Neural crest cell (in vitro differentiated cells): ENCODE measurements around the gene CELA2A. TPM values are rescaled to one million over a fixed set of nuclear protein-coding genes. Genes with fewer than 3 reads are reported as not detected.

Experiments used
- DNase-seq: peaks from one replicate; pipeline ENCODE4 v3.0.0; 2021; ENCODE audit warnings: low read depth, mixed read lengths, low spot score
- H3K27ac Mint-ChIP-seq: one replicate; pipeline ENCODE4 v1.8.0; 2021; ENCODE audit warnings: mild to moderate bottlenecking, mixed read lengths; ENCODE audit not compliant: unreplicated experiment
- H3K27me3 Mint-ChIP-seq: 2 replicates; pipeline ENCODE4 v1.8.0; 2021; ENCODE audit warnings: low read depth, mild to moderate bottlenecking, mixed read lengths
- H3K36me3 Mint-ChIP-seq: 2 replicates; pipeline ENCODE4 v1.8.0; 2021; ENCODE audit warnings: low read depth, mild to moderate bottlenecking, mixed read lengths
- H3K4me1 Mint-ChIP-seq: 2 replicates; pipeline ENCODE4 v1.8.0; 2021; ENCODE audit warnings: mixed read lengths
- H3K4me3 Mint-ChIP-seq: one replicate; pipeline ENCODE4 v1.8.0; 2021; ENCODE audit warnings: mild to moderate bottlenecking, mixed read lengths
- H3K9me3 Mint-ChIP-seq: 2 replicates; pipeline ENCODE4 v1.8.0; 2021; ENCODE audit warnings: mixed read lengths
- long read RNA-seq: library from polyadenylated mRNA; unstranded; transcript quantifications from one replicate; pipeline ENCODE4 v2.0.0, GENCODE V29; 2020
- total RNA-seq: library from RNA; stranded (reverse); gene quantifications from 2 replicates; pipeline ENCODE4 v1.2.1, GENCODE V29; 2021
- TF ChIP-seq, protein P1 (sequence below): fragments of 200-600 bp; sonication (generic); conservative IDR thresholded peaks from 2 replicates; pipeline ENCODE4 v1.5.0; 2021; ENCODE audit warnings: antibody characterized with exemption, mild to moderate bottlenecking

The CELA2A gene
- not detected in 2 replicates for total RNA-seq
- long read RNA-seq = 0 reads

DNA sequence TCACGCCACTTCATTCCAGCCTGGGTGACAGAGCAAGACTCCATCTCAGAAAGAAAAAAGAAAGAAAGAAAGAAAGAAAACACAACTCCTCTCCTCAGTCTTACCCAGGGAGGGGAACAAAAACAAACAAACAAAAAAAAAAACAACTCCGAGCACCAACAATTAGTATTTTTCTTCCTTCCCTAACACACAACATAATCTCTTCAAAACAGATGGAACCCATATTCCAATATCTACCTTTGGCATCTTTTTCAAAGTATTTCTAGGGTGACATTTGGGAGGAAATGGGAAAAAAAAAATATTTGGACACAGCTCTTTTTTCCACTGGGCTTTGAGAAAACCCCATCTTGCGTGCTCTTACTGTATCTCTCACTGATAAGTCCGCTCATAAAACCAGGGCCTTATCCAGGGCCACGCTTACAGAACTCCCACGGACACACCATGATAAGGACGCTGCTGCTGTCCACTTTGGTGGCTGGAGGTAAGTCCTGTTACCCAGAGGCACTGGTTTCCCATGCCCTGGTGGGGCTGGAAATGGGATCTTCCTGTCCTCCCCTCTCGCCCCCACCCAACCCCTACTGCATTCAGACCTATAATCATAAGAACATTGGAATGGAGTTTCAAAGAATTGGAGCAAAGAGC lies at the start of gene CELA2A:
Gene CELA2A, plus strand, starts transcription at position 420 of the 642 bp plus-strand sequence. Its CDS starts 22 bp downstream, at position 442.
- H3K27ac Mint-ChIP-seq = peak within 1 kb of the TSS; percentile 54
- TF ChIP-seq, protein P1, sequence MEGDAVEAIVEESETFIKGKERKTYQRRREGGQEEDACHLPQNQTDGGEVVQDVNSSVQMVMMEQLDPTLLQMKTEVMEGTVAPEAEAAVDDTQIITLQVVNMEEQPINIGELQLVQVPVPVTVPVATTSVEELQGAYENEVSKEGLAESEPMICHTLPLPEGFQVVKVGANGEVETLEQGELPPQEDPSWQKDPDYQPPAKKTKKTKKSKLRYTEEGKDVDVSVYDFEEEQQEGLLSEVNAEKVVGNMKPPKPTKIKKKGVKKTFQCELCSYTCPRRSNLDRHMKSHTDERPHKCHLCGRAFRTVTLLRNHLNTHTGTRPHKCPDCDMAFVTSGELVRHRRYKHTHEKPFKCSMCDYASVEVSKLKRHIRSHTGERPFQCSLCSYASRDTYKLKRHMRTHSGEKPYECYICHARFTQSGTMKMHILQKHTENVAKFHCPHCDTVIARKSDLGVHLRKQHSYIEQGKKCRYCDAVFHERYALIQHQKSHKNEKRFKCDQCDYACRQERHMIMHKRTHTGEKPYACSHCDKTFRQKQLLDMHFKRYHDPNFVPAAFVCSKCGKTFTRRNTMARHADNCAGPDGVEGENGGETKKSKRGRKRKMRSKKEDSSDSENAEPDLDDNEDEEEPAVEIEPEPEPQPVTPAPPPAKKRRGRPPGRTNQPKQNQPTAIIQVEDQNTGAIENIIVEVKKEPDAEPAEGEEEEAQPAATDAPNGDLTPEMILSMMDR = no peak
- no peak for DNase-seq
- no peaks in the 10 kb centered on the region for H3K27me3 Mint-ChIP-seq
- H3K4me1 Mint-ChIP-seq = peaks cover 6% of the 10 kb centered on the region
- no peaks in the 10 kb centered on the region for H3K9me3 Mint-ChIP-seq
- no peaks in the 10 kb centered on the region for H3K36me3 Mint-ChIP-seq
- H3K4me3 Mint-ChIP-seq = no peak within 1 kb of the TSS

DNA sequence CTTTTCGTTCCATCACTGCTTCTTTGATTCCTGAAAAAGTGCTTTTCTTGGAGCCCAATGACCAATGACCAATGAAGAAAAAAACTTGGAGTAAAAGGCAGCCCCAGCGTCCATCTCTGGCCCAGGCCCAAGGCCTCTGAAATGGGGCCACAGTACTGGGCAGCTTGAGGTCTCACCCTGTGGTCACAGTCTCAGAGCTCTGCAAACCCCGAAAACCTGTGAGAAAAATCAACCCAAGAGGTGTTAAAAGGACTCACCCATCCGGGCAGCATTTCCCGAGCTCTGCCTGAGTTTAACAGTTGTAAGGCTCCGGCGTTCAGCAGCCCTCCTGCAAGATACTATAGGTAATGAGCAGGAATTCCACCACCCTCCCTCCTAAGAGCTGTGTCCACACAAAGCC lies 49.0 kb upstream of the CELA2A start:
- no peak for DNase-seq
- TF ChIP-seq, protein P1 = no peak
- peaks cover 20% of the 10 kb centered on the region for H3K4me1 Mint-ChIP-seq
- H3K27me3 Mint-ChIP-seq = peaks cover 13% of the 10 kb centered on the region
- no peaks in the 10 kb centered on the region for H3K9me3 Mint-ChIP-seq
- no peaks in the 10 kb centered on the region for H3K36me3 Mint-ChIP-seq
- H3K27ac Mint-ChIP-seq = no peak overlapping the region
- peak overlapping the region; percentile 74 for H3K4me3 Mint-ChIP-seq

DNA sequence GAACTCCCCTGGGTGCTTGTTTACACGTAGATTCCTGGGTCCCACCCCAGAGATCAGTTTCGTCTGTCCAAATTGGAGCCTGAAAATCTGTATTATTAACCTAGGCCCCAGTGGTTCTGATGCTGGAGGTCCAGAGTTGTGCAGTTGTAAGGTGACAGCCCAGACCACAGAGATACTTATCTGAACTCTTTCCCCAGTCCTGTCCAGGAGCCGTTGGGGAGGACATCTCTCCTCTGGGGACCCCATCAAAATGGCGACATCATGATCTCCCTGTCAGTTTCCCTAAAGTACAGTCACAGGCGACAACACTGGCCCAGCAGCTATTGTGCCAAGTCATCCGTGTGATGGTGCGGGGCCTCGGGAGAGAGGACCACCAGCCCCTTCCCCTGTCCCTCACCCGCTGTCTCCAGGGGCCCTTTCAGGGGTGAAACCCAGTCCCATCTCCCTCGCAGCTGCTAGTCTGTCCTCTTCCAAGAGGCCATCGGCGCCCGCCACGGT lies 47.6 kb upstream of the CELA2A start:
- H3K36me3 Mint-ChIP-seq = no peaks in the 10 kb centered on the region
- peak overlapping the region; percentile 89 for H3K4me3 Mint-ChIP-seq
- TF ChIP-seq, protein P1 = no peak
- H3K9me3 Mint-ChIP-seq = no peaks in the 10 kb centered on the region
- DNase-seq = no peak
- H3K4me1 Mint-ChIP-seq = peaks cover 21% of the 10 kb centered on the region
- peaks cover 13% of the 10 kb centered on the region for H3K27me3 Mint-ChIP-seq
- peak overlapping the region; percentile 94 for H3K27ac Mint-ChIP-seq

DNA sequence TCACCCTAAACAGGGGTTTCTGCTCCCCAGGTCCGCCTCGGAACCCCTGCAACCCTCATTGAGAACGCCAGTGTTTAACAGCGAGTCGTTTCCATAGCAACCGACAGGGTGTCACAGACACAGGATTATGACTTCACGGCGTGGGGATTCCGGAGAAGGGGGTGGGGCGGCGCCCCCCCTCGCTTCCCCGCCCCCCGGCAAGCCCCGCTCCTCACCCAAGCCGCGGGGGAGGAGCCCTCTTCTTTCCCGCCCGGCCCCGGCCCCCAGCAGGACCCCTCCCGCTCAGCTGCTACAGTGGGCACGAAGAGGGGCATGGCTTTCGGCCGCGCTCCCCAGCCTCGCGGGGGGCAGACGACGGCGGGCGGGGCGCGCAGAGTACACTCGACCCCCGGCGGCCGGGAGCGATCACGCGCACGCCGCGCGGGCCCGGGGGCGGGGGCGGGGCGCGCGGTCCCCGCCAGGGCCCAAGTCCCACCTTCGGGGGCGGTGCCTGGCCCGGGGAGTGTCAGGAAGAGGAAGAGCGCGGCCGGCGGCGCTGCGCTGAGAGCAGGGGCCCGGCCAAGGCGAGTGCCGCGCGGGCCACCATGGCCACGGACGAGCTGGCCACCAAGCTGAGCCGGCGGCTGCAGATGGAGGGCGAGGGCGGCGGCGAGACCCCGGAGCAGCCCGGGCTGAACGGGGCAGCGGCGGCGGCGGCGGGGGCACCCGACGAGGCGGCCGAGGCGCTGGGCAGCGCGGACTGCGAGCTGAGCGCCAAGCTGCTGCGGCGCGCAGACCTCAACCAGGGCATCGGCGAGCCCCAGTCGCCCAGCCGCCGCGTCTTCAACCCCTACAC lies 46.9 kb upstream of the CELA2A start, which contains the start of gene EFHD2:
Gene EFHD2, plus strand, starts transcription at position 501 of the 835 bp plus-strand sequence. Its CDS starts 84 bp downstream, at position 585.
- Mint-ChIP-seq H3K27me3 (peaks cover 13% of the 10 kb centered on the region), H3K9me3 (no peaks in the 10 kb centered on the region), H3K27ac (peak within 1 kb of the TSS; percentile 94)

DNA sequence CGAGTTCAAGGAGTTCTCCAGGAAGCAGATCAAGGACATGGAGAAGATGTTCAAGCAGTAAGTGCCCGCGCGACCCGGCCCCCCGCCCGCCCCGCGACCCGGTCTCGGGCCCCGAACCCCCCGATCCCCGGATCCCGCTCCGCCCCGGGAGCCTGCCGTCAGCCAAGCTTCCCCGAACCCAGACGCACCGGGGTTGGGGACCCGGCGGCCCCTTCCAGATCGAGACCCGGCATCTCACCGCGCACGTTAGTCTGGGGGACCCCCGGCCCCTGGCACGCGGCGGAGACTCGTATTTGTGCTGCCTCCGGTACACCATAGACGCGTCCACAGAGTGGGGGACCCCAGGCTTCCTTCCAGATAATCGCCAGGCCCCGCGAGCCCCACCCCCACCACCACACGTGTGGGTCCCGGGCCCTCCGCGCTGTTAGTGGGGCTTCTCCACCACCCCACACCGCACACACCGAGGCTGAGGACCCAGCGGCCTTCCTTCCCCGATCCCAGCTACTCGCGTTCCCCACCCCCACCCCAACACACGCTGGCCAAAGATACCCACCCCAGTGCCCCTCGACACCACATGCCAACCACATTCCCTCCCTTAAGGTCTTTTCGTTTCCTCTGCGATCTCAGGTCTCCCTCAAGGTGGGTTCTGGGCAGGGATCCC lies 46.2 kb upstream of the CELA2A start:
- H3K27ac Mint-ChIP-seq = no peak overlapping the region
- peak overlapping the region; percentile 92 for H3K4me3 Mint-ChIP-seq
- TF ChIP-seq, protein P1 = no peak
- DNase-seq = no peak
- peaks cover 27% of the 10 kb centered on the region for H3K4me1 Mint-ChIP-seq
- H3K27me3 Mint-ChIP-seq = peaks cover 13% of the 10 kb centered on the region
- H3K9me3 Mint-ChIP-seq = no peaks in the 10 kb centered on the region
- peaks cover 6% of the 10 kb centered on the region for H3K36me3 Mint-ChIP-seq

More for the DNA sequence above, 46.9 kb upstream of the CELA2A start, which contains the start of gene EFHD2:
- DNase-seq = peak; percentile 62
- Mint-ChIP-seq H3K4me1 (peaks cover 21% of the 10 kb centered on the region), H3K4me3 (peak within 1 kb of the TSS; percentile 92), H3K36me3 (no peaks in the 10 kb centered on the region)
- TF ChIP-seq, protein P1 = no peak
